Stimulated activated CD4-positive, alpha-beta T cell treated with anti-CD3 and anti-CD28 coated beads, TNF-alpha, amount 100 ng/mL, for 48 hours (primary cell): ENCODE results near the gene MED22.

Source experiments
- DNase-seq, 3 donors: peaks; one replicate each; pipeline ENCODE4 v3.0.0-alpha.2; 2020; ENCODE audit warnings: low read depth in 3 of 3

The MED22 gene

GRCh38 chr9:133355881-133356357 lies 8.0 kb upstream of the MED22 start:
- no peak for DNase-seq

DNA sequence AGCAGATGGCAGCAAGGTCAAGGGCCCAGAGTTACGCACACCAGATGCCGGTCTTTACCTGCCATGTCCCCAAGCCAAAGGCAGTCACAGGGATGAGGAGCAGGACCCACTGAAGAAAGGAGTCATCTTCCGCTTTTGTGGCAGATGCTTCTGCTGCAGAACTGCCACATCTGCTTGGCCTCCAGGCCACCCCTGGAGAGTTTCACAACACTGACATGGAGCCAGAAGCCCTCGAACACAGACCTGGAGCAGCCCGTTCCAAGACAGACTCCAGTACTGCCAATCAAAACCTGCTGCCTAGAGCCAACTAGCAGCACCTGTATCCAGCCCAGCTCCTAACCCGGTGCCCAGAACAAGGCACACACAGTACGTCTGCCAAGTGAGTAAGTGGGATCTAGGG lies 6.8 kb upstream of the MED22 start:
- DNase-seq: no peak

DNA sequence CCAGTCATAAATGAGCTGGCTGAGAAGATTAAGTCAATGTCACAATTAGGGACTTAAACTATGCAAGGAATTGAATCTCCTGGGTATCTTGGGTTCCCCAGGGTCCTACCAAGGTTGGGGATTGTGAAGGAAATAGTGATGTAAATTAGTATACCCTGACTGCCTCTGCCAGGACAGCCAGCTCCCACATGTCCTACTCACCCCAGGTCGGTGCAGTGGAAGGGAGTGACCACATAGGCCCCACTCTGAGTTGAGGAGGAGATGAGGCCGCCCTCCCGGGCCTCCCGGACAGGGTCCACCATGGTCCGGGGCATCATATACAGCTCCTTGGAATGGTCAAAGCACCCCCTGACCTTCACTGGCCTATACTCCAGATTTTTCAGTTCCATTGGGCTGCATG lies 5.6 kb upstream of the MED22 start:
- DNase-seq: no peak

GRCh38 chr9:133352635-133353340 lies 4.9 kb upstream of the MED22 start:
- no peak for DNase-seq

DNA sequence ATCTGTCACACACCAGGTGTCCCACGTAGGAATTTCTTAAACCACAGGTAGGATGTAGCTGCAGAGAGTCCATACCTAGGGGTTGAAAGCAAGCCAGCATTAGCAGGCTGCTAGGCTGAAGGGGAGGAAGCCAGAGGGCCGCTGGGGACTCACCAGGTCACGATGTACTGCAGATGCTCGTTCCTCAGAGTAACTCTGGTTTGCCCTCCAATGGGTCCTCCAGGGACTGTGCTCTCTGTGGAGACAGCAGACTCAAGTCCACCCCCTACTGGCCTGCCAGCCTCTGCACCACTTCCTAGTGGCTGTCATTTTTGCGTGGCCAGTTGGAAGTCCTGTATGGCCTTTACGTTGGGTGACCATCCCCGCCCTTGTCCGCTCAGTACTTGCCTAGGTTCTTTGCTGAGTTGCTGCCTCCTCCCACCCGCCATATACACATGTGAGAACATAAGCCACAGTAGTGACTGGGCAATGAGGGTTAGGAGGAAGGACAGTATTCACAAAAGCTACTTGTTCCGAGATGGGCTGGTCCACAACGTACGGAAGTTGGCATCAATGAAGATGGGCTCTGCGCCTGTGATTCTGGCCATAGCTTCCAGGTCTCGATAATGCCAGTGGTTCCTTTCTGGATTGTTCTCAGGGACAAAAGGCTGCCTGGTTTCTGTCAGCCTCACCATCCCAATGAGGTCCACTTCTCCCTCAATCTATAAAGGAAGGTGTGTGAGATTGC lies 4.1 kb upstream of the MED22 start:
- no peak for DNase-seq

- DNase-seq: no peak
Observed at GRCh38 chr9:133351526-133351907, 3.6 kb upstream of the MED22 start.

- no peak for DNase-seq
Observed at GRCh38 chr9:133349965-133350616, 2.2 kb upstream of the MED22 start.

- no peak for DNase-seq
Observed at GRCh38 chr9:133348718-133349573, 1.0 kb upstream of the MED22 start.

- no peak for DNase-seq
Observed at GRCh38 chr9:133347515-133347984, 381 bp downstream of the MED22 start.

DNA sequence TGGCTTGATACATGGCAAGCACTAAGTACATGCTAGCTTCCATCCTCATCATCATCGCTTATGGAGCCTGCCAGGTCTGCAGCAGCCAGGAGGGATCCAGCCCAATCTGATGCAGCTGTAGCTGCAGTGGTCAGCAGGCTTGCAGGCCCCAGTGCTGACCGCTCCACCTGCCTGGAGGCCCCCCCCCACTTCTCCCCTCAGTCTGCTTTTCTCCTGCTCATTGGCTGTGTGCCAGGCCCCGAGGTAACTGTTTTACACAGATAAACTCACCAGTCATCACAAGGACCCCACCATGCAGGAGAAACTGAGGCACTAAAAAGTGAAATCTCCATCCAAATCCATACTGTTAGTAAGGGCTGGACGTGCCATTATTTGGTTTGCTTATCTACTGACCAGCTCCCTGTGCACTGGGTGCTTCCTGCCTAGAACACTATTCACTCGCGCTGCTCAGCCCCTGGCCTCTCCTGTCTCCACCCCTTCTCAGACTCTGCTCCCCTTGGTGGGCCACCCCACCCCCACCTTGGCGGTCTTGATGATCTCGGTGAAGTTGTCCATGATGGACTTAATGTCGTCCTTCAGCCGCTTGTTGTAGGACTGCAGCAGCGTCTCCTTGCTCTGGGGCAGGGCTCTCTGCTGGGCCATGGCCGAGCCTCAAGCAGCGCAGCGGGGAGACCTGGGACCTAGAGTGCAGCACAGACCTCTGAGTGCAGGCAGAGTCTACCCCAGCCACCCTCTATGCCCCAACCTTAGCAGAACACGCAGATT lies 1.7 kb downstream of the MED22 start:
- DNase-seq: no peak

DNA sequence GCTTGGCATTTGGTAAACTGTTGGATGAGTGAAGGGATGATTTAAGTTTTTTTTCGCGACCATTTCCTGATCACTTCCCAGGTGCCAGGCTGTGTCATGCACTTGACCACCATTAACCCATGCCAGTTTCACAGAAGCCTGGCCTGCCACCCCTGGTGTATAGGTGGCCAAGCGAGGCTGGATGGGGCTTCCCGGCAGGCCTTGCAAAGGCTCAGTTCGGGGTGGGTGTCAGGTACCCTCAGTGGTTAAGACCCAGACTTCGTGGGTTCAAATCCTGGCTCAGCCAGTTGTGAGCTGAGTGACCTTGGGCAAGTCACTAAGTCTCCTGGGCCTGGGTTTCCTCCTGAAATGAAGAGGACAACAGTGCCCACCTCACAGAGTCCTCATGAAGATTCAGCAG lies 2.3 kb downstream of the MED22 start:
- no peak for DNase-seq

- DNase-seq: no peak
Observed at GRCh38 chr9:133344979-133345378, 3.0 kb downstream of the MED22 start.

DNA sequence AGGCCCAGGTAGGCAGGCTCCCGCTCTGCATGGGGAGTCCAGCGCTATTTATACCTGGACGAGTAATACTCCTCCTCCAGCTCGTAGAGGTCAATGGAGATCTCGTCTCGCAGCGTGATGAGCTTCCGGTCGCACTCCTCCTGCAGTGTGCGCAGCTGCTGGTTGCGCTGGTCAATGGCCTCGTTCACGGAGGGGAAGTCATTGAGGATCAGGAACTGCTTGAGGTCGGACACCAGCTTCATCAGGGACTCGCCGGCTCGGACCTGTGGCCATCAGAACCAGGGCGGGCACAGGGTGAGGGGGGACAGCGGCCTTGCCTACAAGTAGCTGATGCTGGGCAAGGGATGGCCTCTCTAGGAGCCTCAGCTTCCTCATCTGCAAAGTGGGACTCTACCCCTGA lies 3.9 kb downstream of the MED22 start:
- DNase-seq: no peak

DNA sequence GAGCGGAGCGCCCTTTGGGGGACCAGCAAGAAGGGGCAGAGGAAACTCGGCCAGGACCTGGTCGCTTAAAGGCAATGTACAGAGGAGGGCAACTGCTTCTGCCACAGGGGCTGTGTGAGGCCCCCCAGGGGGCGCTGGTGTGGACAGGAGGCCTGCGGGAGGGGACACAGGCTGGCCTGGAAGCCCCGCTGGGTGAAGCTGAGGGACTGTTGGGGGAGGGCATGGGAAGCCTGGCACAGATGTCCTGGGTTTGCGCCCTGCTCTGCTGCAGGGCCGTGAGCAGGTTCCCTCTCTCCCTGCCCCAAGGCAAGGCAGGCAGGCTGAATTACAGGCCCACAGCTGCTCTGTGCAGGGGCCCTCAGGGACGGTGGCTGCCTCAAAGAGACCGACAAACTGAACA lies 5.4 kb downstream of the MED22 start:
- no peak for DNase-seq

GRCh38 chr9:133342069-133342406 lies 5.9 kb downstream of the MED22 start:
- no peak for DNase-seq

- no peak for DNase-seq
Observed at GRCh38 chr9:133341369-133342068, 6.4 kb downstream of the MED22 start.

DNA sequence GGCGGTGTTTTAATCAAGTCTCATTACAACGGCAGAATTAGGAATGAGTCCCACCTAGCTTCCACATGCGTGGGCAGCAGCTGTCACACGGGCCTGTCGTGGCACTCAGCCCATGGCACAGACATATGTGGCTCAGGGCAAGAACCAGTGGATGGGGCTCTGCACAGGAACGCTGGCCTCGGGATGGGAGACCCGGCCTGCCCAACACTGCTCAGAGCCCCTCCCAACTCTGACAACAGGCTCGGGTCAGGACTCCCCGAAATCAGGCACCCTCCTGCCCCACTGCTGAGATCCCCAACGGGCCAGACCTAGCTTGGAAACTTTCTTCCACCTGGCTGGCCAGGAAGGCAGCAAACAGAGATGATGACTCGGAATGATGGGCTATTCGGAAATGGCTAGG lies 7.0 kb downstream of the MED22 start:
- no peak for DNase-seq

- DNase-seq: no peak
Observed at GRCh38 chr9:133340256-133340655, 7.7 kb downstream of the MED22 start.

DNA sequence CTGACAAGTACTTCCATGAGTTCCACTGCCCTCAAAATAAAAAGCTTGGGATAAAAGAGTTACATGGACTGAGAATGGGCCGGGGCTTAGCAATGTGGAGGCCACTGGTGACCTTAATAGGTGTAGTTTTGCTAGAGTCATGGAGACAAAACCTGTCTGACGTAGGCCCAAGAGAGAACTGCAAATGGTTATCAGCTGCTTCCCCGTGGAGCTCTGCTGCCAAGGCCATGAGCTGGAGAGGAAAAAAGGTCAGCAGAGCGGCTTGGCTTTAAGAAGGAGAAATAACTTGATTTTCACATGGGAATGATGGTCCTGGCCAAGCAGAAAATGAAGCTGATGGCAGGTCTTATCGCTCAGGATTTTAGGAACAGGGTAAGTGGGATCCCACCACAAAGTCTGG lies 8.3 kb downstream of the MED22 start:
- no peak for DNase-seq
